Subcutaneous abdominal adipose tissue (tissue), 5 donors: ENCODE data around the gene DCAF8.

Experiments
- H3K27ac ChIP-seq: one replicate; pipeline ENCODE4 v1.7.0; 2013; ENCODE audit warnings: low read depth, mild to moderate bottlenecking, inconsistent platforms, low read length, moderate library complexity
- H3K27me3 ChIP-seq, 5 donors: one replicate each; pipeline ENCODE4 v1.7.0; 2013; ENCODE audit warnings: low read length in 5 of 5, inconsistent platforms in 1 of 5; ENCODE audit not compliant: control insufficient read depth in 5 of 5, insufficient read depth in 4 of 5
- H3K36me3 ChIP-seq, 5 donors: one replicate each; pipeline ENCODE4 v1.7.0; 2013; ENCODE audit warnings: low read length in 5 of 5; ENCODE audit not compliant: control insufficient read depth in 5 of 5, insufficient read depth in 5 of 5
- H3K4me1 ChIP-seq, 5 donors: one replicate each; pipeline ENCODE4 v1.7.0; 2013; ENCODE audit warnings: low read length in 5 of 5, mild to moderate bottlenecking in 3 of 5, moderate library complexity in 1 of 5; ENCODE audit not compliant: control insufficient read depth in 5 of 5, insufficient read depth in 5 of 5
- H3K4me3 ChIP-seq, 5 donors: one replicate each; pipeline ENCODE4 v1.7.0; 2013; ENCODE audit warnings: low read length in 5 of 5, low read depth in 1 of 5
- H3K9ac ChIP-seq, 5 donors: one replicate each; pipeline ENCODE4 v1.7.0; 2013; ENCODE audit warnings: low read length in 5 of 5, mild to moderate bottlenecking in 4 of 5, moderate library complexity in 3 of 5
- H3K9me3 ChIP-seq, 5 donors: one replicate each; pipeline ENCODE4 v1.7.0; 2013; ENCODE audit warnings: low read length in 5 of 5; ENCODE audit not compliant: control insufficient read depth in 5 of 5
- donor health status: healthy.
- donor health status: healthy.
- donor health status: healthy.
- donor health status: healthy.
- donor health status: healthy.

DCAF8 gene

DNA sequence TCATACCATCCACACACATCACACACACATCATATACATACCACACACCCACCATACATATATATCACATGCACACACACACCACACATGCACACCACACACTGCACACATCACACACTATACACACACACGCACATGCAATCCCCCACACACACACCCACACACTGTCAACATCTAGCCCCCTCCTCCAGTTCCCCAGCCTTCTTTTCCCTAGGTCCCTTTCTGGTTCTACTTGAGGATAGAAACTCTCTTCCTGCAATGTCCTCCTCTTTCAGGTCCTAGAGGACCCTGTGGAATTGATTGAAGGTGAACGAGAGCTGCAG is 67.7 kb downstream of the DCAF8 start:
- Histone ChIP-seq H3K9ac (no peak overlapping the region), H3K9me3 (no peaks in the 10 kb centered on the region), H3K4me1 (peaks cover 0 to 21% (median 15%) of the 10 kb centered on the region in 5 donors)

DNA sequence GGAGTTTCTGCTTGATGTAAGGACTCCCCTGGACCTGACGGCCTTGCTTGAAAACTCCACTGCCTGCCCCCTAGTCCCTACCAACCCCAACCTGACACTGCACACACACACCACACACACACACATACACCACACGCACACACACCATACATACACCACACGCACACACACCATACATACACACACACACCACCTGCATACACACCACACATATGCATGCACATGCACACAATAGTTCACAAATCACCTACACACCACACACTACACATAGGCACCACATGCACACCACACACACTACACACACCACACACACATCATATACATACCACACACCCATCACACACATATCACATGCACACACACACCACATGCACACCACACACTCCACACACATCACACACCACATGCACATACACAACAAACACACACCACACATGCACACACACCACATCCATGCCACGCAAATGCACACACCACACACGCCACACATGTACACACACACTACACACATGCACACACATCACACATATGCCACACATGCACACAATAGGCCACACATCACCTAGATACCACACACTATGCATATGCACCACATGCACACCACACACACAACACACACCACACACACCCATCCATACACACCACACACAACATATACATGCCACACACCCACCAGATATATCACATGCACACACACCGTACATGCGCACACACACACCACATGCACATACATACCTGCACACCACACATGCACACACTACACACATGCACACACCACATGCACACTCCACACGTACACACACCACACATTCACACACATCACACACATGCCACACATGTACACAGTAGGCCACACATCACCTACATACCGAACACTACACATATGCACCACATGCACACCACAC is 68.3 kb downstream of the DCAF8 start:
- H3K27me3 ChIP-seq, result peaks cover 0 to 5% (median 0%) of the 10 kb centered on the region in 5 donors
- H3K4me3 ChIP-seq, result no peak overlapping the region
- no peaks in the 10 kb centered on the region for H3K36me3 ChIP-seq
- peaks cover 0 to 25% (median 19%) of the 10 kb centered on the region in 5 donors for H3K4me1 ChIP-seq
- no peak overlapping the region for H3K27ac ChIP-seq
- H3K9ac ChIP-seq, result no peak overlapping the region
- no peaks in the 10 kb centered on the region for H3K9me3 ChIP-seq

More for the DNA sequence above, 67.7 kb downstream of the DCAF8 start:
- Histone ChIP-seq H3K36me3 (no peaks in the 10 kb centered on the region), H3K4me3 (no peak overlapping the region), H3K27me3 (peaks cover 0 to 5% (median 0%) of the 10 kb centered on the region in 5 donors), H3K27ac (no peak overlapping the region)

DNA sequence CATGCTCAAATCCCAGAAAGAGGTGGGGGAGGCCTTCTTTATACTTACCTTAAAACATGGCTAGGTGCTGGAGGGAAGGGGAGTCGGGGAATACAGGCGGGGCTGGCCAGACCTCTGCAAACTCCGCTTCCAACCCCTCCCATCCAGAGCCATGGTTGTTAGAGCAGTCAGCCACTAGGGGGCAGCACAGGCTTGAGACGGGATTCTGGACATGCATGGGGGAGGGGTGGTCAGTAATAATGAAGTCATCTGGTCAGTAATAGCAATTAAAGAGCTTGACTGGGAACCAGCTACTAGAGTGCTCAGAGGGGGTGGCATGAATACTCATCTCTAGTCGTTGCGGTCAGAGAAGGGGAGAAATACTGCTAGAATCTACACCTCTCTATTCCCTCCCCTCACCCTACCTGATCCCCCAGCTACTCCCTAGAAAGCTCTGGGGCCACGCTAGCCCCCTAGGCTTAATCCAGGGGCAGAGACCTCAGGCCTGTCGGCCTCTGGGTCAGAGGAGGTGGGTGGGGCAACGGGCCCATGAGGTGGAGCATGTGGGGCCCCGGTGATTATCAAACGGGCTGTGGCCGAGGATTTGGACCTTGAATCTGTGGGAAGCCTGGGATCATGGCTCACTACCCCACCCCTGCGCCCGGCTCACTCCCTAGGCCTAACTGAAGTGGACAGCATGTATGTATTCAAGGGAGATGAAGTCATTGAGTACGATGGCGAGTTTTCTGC is 69.1 kb downstream of the DCAF8 start:
- no peak overlapping the region for H3K27ac ChIP-seq
- H3K4me1 ChIP-seq, result peaks cover 0 to 25% (median 19%) of the 10 kb centered on the region in 5 donors
- peaks cover 0 to 5% (median 0%) of the 10 kb centered on the region in 5 donors for H3K27me3 ChIP-seq
- H3K4me3 ChIP-seq, result peak overlapping the region in 1 of 5 donors; percentile 19
- H3K36me3 ChIP-seq, result no peaks in the 10 kb centered on the region
- H3K9me3 ChIP-seq, result no peaks in the 10 kb centered on the region
- peak overlapping the region in 1 of 5 donors; percentile 38 for H3K9ac ChIP-seq

DNA sequence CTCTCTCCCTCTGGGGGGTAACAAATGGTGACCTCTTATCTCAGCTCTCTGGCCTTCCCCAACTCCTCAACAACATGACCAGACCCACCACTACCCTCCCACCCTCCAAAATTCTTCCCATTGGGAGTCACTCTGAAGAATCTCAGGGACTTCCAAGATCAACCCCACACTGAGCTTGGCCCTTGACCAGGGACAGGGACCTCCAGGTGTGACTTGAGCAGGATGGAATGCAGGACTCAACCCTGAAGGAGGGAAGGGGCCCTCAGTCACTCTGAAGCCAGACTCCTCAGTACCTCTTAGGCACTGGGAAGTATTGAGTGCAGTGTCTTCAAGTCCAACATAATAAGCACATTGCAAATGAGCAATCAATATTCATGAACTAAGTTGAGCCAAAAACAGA is 70.1 kb downstream of the DCAF8 start:
- no peak overlapping the region for H3K4me3 ChIP-seq
- no peak overlapping the region for H3K9ac ChIP-seq
- no peaks in the 10 kb centered on the region for H3K9me3 ChIP-seq
- H3K27me3 ChIP-seq, result peaks cover 0 to 5% (median 0%) of the 10 kb centered on the region in 5 donors
- no peak overlapping the region for H3K27ac ChIP-seq
- H3K36me3 ChIP-seq, result no peaks in the 10 kb centered on the region
- H3K4me1 ChIP-seq, result peaks cover 0 to 23% (median 19%) of the 10 kb centered on the region in 5 donors

DNA sequence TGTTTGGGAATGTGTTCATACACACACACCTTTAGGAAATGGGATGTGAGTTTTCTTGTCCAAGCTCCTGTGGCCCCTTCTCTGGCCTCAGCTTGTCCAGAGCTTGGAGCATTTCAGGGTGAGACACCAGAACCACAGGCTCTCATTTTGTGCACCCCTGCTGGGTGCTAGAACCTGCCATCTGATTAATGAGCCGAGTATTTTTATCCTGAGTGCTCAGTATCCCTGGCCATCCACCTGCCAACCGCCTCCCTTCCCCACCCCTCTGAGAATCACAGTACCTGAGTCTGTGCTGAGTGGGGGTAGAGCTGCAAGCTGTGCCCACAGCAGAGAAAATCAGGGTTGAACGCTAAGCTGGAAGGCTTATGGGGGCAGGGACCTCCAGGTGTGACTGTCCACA is 70.6 kb downstream of the DCAF8 start:
- Histone ChIP-seq H3K9me3 (no peaks in the 10 kb centered on the region), H3K4me1 (peaks cover 0 to 23% (median 19%) of the 10 kb centered on the region in 5 donors), H3K9ac (no peak overlapping the region), H3K27me3 (peaks cover 0 to 5% (median 0%) of the 10 kb centered on the region in 5 donors), H3K27ac (no peak overlapping the region), H3K36me3 (no peaks in the 10 kb centered on the region), H3K4me3 (no peak overlapping the region)

DNA sequence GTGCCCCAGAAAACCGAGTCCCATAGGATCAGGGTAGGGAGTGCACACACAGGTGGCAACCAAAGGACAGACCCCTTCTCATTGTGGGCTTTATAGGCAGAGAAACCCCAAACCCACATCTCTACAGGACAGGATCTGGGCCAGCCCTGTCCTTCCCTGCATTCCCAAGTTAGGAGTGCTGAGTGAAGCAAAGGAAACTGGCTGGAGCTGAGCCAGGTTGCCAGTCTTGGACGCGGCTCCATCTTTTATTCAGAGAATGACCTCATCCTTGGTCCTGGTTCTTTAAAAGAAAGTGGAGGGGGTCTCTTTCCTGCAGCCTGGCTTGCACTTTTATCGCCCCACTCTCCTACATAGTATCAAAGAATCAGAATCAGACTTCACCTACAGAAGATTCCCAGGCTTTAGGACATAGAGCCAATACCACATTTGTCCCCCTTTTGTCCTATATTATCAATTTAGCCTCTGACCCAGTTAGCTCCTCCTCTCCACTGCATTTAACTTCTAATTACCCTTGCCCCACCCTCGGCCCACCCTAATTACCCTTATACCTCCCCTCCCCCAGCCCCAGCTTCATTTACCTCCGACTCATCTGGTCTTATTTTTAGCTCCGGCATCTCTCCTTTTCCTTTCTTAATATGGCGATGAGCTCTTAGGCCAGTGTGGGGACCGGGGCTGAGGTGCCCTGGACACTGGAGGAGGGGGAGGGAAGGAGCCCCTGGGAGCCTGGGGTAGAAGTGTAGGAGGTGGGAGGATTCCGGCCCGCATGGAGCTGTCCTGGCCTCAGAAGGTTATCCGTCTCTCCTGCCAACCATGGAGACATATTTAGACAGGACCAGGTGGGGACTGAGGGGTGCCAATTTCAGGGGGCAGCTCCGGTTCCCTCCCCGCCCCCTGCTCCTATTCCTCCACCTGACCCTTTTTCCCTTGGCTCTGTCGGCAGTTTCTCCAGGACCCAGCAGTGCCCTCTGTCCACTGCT is 72.4 kb downstream of the DCAF8 start, which contains the start of gene CASQ1:
TSS of gene CASQ1 (plus strand) at position 927 of the 977 bp plus-strand sequence. CDS start 177 bp downstream, outside the sequence.
- Histone ChIP-seq H3K4me3 (no peak within 1 kb of the TSS), H3K9me3 (no peaks in the 10 kb centered on the region), H3K27ac (no peak within 1 kb of the TSS), H3K27me3 (peaks cover 0 to 5% (median 0%) of the 10 kb centered on the region in 5 donors), H3K36me3 (no peaks in the 10 kb centered on the region), H3K4me1 (peaks cover 0 to 23% (median 19%) of the 10 kb centered on the region in 5 donors), H3K9ac (no peak within 1 kb of the TSS)

DNA sequence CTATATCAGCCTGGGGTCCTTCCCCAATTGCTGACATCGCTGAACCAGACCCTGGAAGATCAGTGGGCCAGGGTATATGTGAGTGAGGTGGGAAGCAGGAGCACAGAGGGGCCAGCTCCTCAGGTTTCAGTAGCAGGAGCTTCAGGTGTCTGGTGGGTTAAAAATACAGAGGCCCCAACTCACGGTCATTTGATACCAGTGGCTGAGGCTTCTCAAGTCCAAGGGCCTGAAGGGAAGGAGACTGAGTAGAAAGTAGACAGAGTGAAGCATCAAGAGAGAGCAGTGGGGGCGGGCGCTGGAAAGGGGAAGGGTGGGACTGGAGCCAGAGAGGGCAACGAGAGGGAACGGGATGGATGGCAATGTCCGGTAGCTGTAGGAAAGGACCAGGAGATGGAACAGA is 74.0 kb downstream of the DCAF8 start:
- Histone ChIP-seq H3K4me3 (no peak overlapping the region), H3K9me3 (no peaks in the 10 kb centered on the region), H3K27me3 (peaks cover 0 to 2% (median 0%) of the 10 kb centered on the region in 5 donors), H3K36me3 (no peaks in the 10 kb centered on the region), H3K9ac (no peak overlapping the region), H3K27ac (no peak overlapping the region), H3K4me1 (peaks cover 0 to 17% (median 14%) of the 10 kb centered on the region in 5 donors)

DNA sequence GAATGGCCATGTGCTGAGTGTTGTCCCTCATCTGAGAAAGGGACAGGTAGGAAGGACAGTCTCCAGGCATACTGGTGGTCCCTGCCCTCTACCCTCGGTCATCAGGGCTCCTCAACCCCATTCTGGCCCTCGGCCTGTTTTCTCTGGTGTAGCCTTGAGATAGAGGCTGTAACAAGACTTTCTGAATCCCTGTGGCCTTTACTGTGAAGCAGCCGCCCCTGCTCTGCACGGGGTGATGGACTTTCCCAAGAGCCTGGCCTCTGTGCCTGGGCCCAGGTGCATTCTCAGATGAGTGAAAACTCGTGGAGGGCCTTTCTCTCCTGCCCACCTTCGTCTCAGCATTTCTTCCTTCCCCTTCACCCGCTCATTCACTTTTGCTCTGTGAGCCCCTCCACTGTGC is 74.9 kb downstream of the DCAF8 start:
- no peaks in the 10 kb centered on the region for H3K9me3 ChIP-seq
- H3K9ac ChIP-seq, result no peak overlapping the region
- H3K27ac ChIP-seq, result no peak overlapping the region
- H3K4me3 ChIP-seq, result no peak overlapping the region
- peaks cover 0 to 2% (median 0%) of the 10 kb centered on the region in 5 donors for H3K27me3 ChIP-seq
- H3K36me3 ChIP-seq, result no peaks in the 10 kb centered on the region
- peaks cover 0 to 11% (median 8%) of the 10 kb centered on the region in 5 donors for H3K4me1 ChIP-seq

DNA sequence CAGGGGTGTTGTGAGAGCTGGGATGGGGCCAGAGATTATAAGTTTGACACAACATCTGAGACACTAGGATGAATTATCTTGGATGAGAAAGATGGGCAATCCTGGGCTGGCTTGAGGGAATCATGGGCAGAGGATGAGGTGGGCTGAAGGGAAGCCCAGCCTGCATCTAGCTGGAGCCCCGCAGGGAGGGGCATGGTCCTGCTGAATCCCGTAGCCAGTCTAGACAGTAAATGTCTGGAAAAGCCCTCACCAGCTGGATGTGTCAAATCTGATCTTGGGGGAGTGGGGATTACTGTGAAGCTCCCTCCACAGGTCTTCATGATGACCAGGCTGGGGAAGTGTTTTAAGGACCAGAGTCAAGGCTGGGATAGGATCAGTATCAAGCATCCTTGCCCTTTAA is 75.6 kb downstream of the DCAF8 start:
- no peaks in the 10 kb centered on the region for H3K36me3 ChIP-seq
- H3K9me3 ChIP-seq, result no peaks in the 10 kb centered on the region
- H3K27ac ChIP-seq, result no peak overlapping the region
- H3K4me1 ChIP-seq, result peaks cover 0 to 11% (median 8%) of the 10 kb centered on the region in 5 donors
- no peak overlapping the region for H3K9ac ChIP-seq
- no peak overlapping the region for H3K4me3 ChIP-seq
- peaks cover 0 to 2% (median 0%) of the 10 kb centered on the region in 5 donors for H3K27me3 ChIP-seq
